IMR-90 (cell line): ENCODE results near the gene TXNDC16. TPM values are rescaled to one million over a fixed set of nuclear protein-coding genes. Genes with fewer than 3 reads are reported as not detected.

Source experiments
- ATAC-seq: fragments of 200-7000 bp; cut with Tn5 transposase; 2 replicates; pipeline ENCODE4 v1.9.1; 2020; ENCODE audit warnings: low read depth, mild to moderate bottlenecking, moderate library complexity
- BruUV-seq: library from RNA; stranded (reverse); fragments of 400-500 nt; replicated peaks from 2 replicates; lab custom pipeline; 2021; lab: Mats Ljungman, UMichigan
- CTCF ChIA-PET: fragments of 300-600 bp; formaldehyde crosslinking; extraction: SDS; loops from one replicate; lab custom pipeline; 2021; ENCODE audit warnings: antibody characterized with exemption; lab: Yijun Ruan, JAX
- POLR2A ChIA-PET: fragments of 300-600 bp; sonication (Branson Sonifier 250); formaldehyde crosslinking; loops from one replicate; lab custom pipeline; 2022; ENCODE audit warnings: antibody characterized with exemption; ENCODE audit not compliant: unreplicated experiment; lab: Charles Lee
- DNase-seq: peaks from one replicate; pipeline ENCODE4 v3.0.0; 2013
- H2AFZ ChIP-seq: replicated peaks from 2 replicates; pipeline ENCODE3; 2013; ENCODE audit warnings: low read length, mild to moderate bottlenecking; ENCODE audit not compliant: poor library complexity
- H2AK5ac ChIP-seq: 2 replicates; pipeline ENCODE4 v1.6.1; 2013; ENCODE audit warnings: low read depth, low read length, inconsistent platforms
- H2AK9ac ChIP-seq: replicated peaks from 2 replicates; pipeline ENCODE3; 2013; ENCODE audit warnings: mild to moderate bottlenecking, low read depth, low read length, moderate library complexity; ENCODE audit not compliant: poor library complexity
- H2BK120ac ChIP-seq: 2 replicates; pipeline ENCODE4 v1.6.1; 2013; ENCODE audit warnings: low read depth, low read length, inconsistent platforms
- H2BK15ac ChIP-seq: 3 replicates; pipeline ENCODE4 v1.6.1; 2013; ENCODE audit warnings: low read depth, low read length, inconsistent platforms
- H2BK20ac ChIP-seq: 2 replicates; pipeline ENCODE4 v1.6.1; 2013; ENCODE audit warnings: low read depth, mild to moderate bottlenecking, inconsistent platforms, low read length, moderate library complexity
- H2BK5ac ChIP-seq: 2 replicates; pipeline ENCODE4 v1.6.1; 2013; ENCODE audit warnings: mild to moderate bottlenecking, low read depth, low read length, inconsistent platforms; ENCODE audit not compliant: poor library complexity, severe bottlenecking
- H3K14ac ChIP-seq: replicated peaks from 2 replicates; pipeline ENCODE4 v1.6.1; 2013; ENCODE audit warnings: low read depth, low read length, inconsistent platforms
- H3K18ac ChIP-seq: 2 replicates; pipeline ENCODE4 v1.6.1; 2013; ENCODE audit warnings: low read depth, low read length, control low read depth
- H3K23ac ChIP-seq: 2 replicates; pipeline ENCODE4 v1.6.1; 2013; ENCODE audit warnings: low read depth, low read length, inconsistent platforms
- H3K27ac ChIP-seq: 2 replicates; pipeline ENCODE4 v1.5.1; 2013; ENCODE audit warnings: mild to moderate bottlenecking, control low read depth, low read length; ENCODE audit not compliant: insufficient read depth
- H3K27me3 ChIP-seq: 2 replicates; pipeline ENCODE4 v1.6.1; 2013; ENCODE audit warnings: low read length; ENCODE audit not compliant: control insufficient read depth, insufficient read depth
- H3K36me3 ChIP-seq: 2 replicates; pipeline ENCODE4 v1.6.1; 2013; ENCODE audit warnings: low read length, mixed read lengths; ENCODE audit not compliant: control insufficient read depth, insufficient read depth
- H3K4ac ChIP-seq: 2 replicates; pipeline ENCODE4 v1.6.1; 2013; ENCODE audit warnings: low read depth, low read length, inconsistent platforms
- H3K4me1 ChIP-seq: 2 replicates; pipeline ENCODE4 v1.6.1; 2013; ENCODE audit warnings: low read length, mixed read lengths; ENCODE audit not compliant: control insufficient read depth, insufficient read depth
- H3K4me2 ChIP-seq: 2 replicates; pipeline ENCODE4 v1.6.1; 2013; ENCODE audit warnings: low read depth, mild to moderate bottlenecking, control low read depth, low read length, moderate library complexity
- H3K4me3 ChIP-seq: 2 replicates; pipeline ENCODE4 v1.5.1; 2013; ENCODE audit warnings: low read depth, mild to moderate bottlenecking, control low read depth, low read length, moderate library complexity; ENCODE audit not compliant: insufficient read depth
- H3K56ac ChIP-seq: 2 replicates; pipeline ENCODE4 v1.6.1; 2013; ENCODE audit warnings: low read length, inconsistent platforms; ENCODE audit not compliant: insufficient read depth; ENCODE audit errors: extremely low read depth
- H3K79me1 ChIP-seq, 2 experiments: 2 replicates each; pipeline ENCODE4 v1.6.1; 2013; ENCODE audit warnings: low read length in 2 of 2, inconsistent platforms in 1 of 2, low read depth in 1 of 2
- H3K9ac ChIP-seq: 2 replicates; pipeline ENCODE4 v1.6.1; 2013; ENCODE audit warnings: low read depth, low read length, control low read depth
- H3K9me1 ChIP-seq: 2 replicates; pipeline ENCODE4 v1.6.1; 2013; ENCODE audit warnings: low read length, inconsistent platforms; ENCODE audit not compliant: insufficient read depth
- H3K9me3 ChIP-seq: 2 replicates; pipeline ENCODE4 v1.6.1; 2013; ENCODE audit warnings: low read length; ENCODE audit not compliant: control insufficient read depth, insufficient read depth
- H4K20me1 ChIP-seq: 2 replicates; pipeline ENCODE4 v1.6.1; 2013; ENCODE audit warnings: low read length, inconsistent platforms; ENCODE audit not compliant: insufficient read depth
- H4K5ac ChIP-seq: 2 replicates; pipeline ENCODE4 v1.6.1; 2013; ENCODE audit warnings: mild to moderate bottlenecking, low read depth, low read length, control low read depth
- H4K8ac ChIP-seq, 2 experiments: 2 replicates each; pipeline ENCODE4 v1.6.1; 2013; ENCODE audit warnings: low read depth in 2 of 2, low read length in 2 of 2, control low read depth in 1 of 2, inconsistent platforms in 1 of 2
- H4K91ac ChIP-seq: 2 replicates; pipeline ENCODE4 v1.6.1; 2013; ENCODE audit warnings: low read depth, low read length, inconsistent platforms; ENCODE audit not compliant: insufficient read depth
- FOS ChIP-seq: fragments of 150-350 bp; IDR thresholded peaks from 2 replicates; pipeline ENCODE4 v1.6.1; 2016; ENCODE audit warnings: low read depth, low read length
- RAD21 ChIP-seq: IDR thresholded peaks from 2 replicates; pipeline ENCODE4 v1.6.1; 2012; ENCODE audit warnings: low read length, improper control_type of control experiment
- WGBS, 2 experiments: methylation state at CpG; one replicate each; pipeline versions ENCODE4 v1.1.5 to v1.1.7; 2013; ENCODE audit warnings: missing lambda C conversion rate in 2 of 2; ENCODE audit not compliant: insufficient read length in 1 of 2; ENCODE audit errors: extremely low coverage in 2 of 2; 5-methylcytosine and 5-hydroxymethylcytosine counted together
- dilution Hi-C: fragments of 300-500 bp; cut with HindIII; formaldehyde crosslinking; loops from one replicate; pipeline ENCODE4 v1.14.3; 2018; ENCODE audit warnings: low sequenced_read_pairs; ENCODE audit not compliant: unreplicated experiment
- in situ Hi-C: fragments of 300-500 bp; cut with MboI; formaldehyde crosslinking; loops from 3 replicates; pipeline ENCODE4 v1.14.3; 2019; ENCODE audit warnings: low sequenced_read_pairs, inconsistent platforms, mixed read lengths
- intact Hi-C: fragments of 100-400 bp; cut with micrococcal nuclease; formaldehyde crosslinking; loops from 2 replicates; pipeline ENCODE4 v1.10.0; 2022
- polyA plus RNA-seq, 3 experiments: library from polyadenylated mRNA; depleted of rRNA; stranded (reverse); fragments of >200 nt; gene quantifications; 2 replicates each; pipeline ENCODE4 v1.2.3, GENCODE V29; 2012; ENCODE audit warnings: low replicate concordance in 1 of 3
- total RNA-seq: library from RNA; depleted of rRNA; stranded (reverse); fragments of >200 nt; gene quantifications from 2 replicates; pipeline ENCODE4 v1.2.3, GENCODE V29; 2012

The TXNDC16 gene
- total and polyA plus RNA-seq, 2 of the 4 experiments (the other 2 are of a cell fraction): 1.4 TPM

DNA sequence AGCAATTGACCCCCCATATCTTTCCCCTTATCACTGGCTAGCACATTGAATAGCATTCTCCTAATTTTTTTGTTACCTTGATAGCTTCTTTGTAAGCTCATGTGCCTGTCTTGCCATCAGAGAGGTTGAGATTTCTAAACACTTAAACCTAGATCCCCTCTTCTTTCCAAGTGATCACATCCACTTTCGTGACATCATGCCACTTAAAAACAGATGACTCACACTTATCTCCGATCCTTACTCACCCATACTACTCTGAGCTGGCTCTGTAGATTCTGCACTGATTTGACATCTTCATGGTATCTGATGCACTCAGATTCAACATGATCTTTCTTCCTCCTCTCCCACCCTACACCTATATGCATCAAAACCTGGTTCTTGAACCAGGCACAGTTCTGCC is 10.8 kb upstream of the TXNDC16 start:
- H3K79me1 ChIP-seq: no peaks in the 10 kb centered on the region
- H2AK9ac ChIP-seq: peak overlapping the region; percentile 59
- no peak overlapping the region for H4K5ac ChIP-seq
- no peaks in the 10 kb centered on the region for H3K27me3 ChIP-seq
- no peak overlapping the region for H3K4ac ChIP-seq
- H3K9ac ChIP-seq: no peak overlapping the region
- in situ Hi-C loops: no loop called here
- 0% methylated on average over 2 of the region's 2 CpGs; no CpG with 5 or more reads in 1 of the 2 experiments for WGBS, 2 experiments
- H3K27ac ChIP-seq: no peak overlapping the region
- intact Hi-C loops: no loop called here
- ChIA-PET CTCF (no interaction called here), POLR2A (no interaction called here)
- no peak overlapping the region for H2AFZ ChIP-seq
- H3K56ac ChIP-seq: no peak overlapping the region
- no peak overlapping the region; the same call in 1 of the 2 replicates for H3K18ac ChIP-seq
- H2AK5ac ChIP-seq: no peak overlapping the region
- H2BK120ac ChIP-seq: no peak overlapping the region
- no peak overlapping the region for H3K14ac ChIP-seq
- no peak overlapping the region for H4K91ac ChIP-seq
- no peak overlapping the region for H2BK20ac ChIP-seq
- H3K4me2 ChIP-seq: no peak overlapping the region
- no peaks in the 10 kb centered on the region for H3K36me3 ChIP-seq
- H2BK5ac ChIP-seq: peak overlapping the region; percentile 11
- peak; percentile 94 for ATAC-seq
- no peak overlapping the region for H4K8ac ChIP-seq
- no peak overlapping the region for H3K4me3 ChIP-seq
- no peak overlapping the region for H3K23ac ChIP-seq
- dilution Hi-C loops: no loop called here
- H3K4me1 ChIP-seq: peaks cover 2% of the 10 kb centered on the region
- DNase-seq: peak; percentile 87
- TF ChIP-seq FOS: peak; percentile 80
- TF ChIP-seq RAD21: no peak
- no peak overlapping the region for H2BK15ac ChIP-seq
- BruUV-seq: no TSS peak
- no peaks in the 10 kb centered on the region; the same call in 1 of the 2 replicates for H3K9me1 ChIP-seq
- H3K9me3 ChIP-seq: peaks cover 2% of the 10 kb centered on the region; the same call in 1 of the 2 replicates
- H4K20me1 ChIP-seq: no peaks in the 10 kb centered on the region
